GM12872 (cell line): Measurements from ENCODE around the gene PDZD2.

Experiments used
- TF ChIP-seq, protein P1 (sequence below): IDR thresholded peaks from 3 replicates; pipeline ENCODE4 v1.5.1; 2011; ENCODE audit warnings: low read depth, mild to moderate bottlenecking, low read length, moderate library complexity; ENCODE audit not compliant: insufficient read depth

Gene PDZD2

DNA sequence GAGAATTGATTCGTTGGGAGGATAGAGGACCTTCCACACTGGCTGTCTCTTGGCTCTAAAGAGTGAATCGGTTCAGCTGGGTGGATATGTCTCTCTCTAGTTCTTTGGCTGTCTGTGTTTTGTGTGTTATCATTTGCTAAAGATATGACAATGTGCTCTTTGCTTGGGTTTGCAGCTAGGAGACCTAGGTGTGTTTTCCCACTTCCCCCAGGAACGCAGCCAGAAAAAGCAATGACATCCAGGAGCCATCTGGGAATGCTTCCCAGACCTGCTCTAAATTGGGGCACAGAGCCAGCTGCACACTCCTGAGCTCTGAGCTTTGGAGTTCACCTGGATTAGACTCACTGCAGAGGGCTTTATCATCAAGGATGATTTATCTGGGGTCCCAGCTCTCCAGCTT lies 12.8 kb upstream of the PDZD2 start:
- TF ChIP-seq, protein P1, sequence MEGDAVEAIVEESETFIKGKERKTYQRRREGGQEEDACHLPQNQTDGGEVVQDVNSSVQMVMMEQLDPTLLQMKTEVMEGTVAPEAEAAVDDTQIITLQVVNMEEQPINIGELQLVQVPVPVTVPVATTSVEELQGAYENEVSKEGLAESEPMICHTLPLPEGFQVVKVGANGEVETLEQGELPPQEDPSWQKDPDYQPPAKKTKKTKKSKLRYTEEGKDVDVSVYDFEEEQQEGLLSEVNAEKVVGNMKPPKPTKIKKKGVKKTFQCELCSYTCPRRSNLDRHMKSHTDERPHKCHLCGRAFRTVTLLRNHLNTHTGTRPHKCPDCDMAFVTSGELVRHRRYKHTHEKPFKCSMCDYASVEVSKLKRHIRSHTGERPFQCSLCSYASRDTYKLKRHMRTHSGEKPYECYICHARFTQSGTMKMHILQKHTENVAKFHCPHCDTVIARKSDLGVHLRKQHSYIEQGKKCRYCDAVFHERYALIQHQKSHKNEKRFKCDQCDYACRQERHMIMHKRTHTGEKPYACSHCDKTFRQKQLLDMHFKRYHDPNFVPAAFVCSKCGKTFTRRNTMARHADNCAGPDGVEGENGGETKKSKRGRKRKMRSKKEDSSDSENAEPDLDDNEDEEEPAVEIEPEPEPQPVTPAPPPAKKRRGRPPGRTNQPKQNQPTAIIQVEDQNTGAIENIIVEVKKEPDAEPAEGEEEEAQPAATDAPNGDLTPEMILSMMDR, result no peak

DNA sequence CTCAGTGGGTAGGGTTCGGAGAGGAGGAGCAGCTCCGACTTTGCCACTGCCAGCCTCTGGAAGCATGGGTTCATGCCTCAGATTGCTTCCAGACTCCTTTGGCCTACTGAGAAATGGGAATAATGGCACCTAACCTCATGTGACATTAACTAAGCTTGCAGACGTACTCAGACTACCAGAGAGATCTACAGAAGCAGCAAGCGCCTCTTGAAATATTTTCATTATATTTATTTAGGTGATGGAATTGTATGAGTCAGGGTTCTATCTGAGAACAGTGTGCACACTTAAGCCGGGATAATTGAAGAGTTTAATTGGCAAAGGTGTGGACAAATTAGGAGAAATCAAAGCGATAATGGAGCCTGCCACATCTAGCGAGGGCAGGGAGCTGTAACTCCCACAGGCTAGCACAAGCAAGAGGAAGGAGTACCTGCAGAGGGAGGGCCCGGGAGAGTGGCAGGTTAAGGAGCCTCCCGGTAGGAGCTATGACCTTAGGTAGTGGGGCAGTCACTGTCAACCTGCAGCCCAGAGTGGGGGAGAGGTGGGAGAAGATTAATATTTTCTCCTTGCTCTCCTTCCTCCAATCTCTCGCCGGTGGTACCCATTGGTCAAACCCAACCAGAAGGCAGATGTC lies 12.2 kb upstream of the PDZD2 start:
- TF ChIP-seq, protein P1, result no peak

DNA sequence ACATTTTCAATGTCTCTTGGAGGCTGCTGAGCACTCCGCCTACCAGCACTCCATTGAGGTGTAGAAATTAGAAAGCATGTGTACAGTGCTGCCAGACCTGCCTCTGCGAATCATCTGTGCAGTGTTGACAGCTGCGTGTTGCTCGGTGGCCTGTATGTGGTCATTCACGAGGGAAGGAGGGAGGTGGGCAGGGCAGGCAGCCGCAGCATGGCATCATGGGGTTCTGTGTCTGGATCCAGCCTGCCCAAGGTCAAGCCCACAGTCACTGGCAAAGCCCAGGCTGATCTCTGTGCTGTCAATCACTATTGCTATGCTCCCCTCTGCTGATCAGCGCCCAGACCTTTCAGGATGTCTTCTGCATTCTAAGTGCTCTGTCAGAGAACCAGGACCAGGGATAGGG lies 8.0 kb upstream of the PDZD2 start:
- TF ChIP-seq, protein P1, result no peak

GRCh38 chr5:31632460-31632859 lies 6.5 kb upstream of the PDZD2 start:
- TF ChIP-seq, protein P1, result no peak

DNA sequence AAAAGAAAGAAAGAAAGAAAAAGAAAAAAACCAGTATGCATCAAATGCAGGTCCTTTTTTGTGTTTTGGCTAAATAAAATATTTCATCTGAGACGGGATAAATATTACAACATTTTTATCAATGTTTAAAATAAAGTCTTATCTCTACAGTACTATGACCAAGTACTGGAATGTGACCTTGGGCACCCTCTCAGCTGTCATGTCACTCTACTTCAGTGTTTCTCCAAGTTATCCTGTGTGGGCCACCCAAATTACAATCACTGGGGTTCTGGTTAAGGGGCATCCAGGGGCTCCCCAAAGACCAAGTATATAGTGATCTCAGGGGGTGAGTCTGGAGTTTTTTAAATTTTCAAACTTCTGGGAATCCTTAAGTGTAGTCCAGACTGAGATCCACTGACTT lies 3.5 kb upstream of the PDZD2 start:
- TF ChIP-seq, protein P1, result no peak

GRCh38 chr5:31637851-31638250 lies 1.1 kb upstream of the PDZD2 start:
- TF ChIP-seq, protein P1, result no peak

GRCh38 chr5:31638345-31638744 lies 586 bp upstream of the PDZD2 start:
- TF ChIP-seq, protein P1, result no peak
